Hindlimb muscle (tissue), 1 donor: Measurements from ENCODE around the gene DMC1. TPM values are rescaled to one million over a fixed set of nuclear protein-coding genes. Genes with fewer than 3 reads are reported as not detected.

ENCODE experiments used
- polyA plus RNA-seq: library from polyadenylated mRNA; unstranded; fragments of 120-200 nt; gene quantifications from one replicate; pipeline ENCODE4 v1.2.1, GENCODE V29; 2013; ENCODE audit not compliant: insufficient read length

Gene DMC1
- polyA plus RNA-seq, 1 donor, result 8.0 TPM

Other genes starting within 250 kb of the DMC1 start
- 1.6 TPM for gene KCNJ4, start 115.0 kb downstream of the DMC1 start, polyA plus RNA-seq
- gene KDELR3, start 102.1 kb downstream of the DMC1 start, polyA plus RNA-seq, result 19.3 TPM
- 329 TPM for gene DDX17, start 63.9 kb downstream of the DMC1 start, polyA plus RNA-seq
- gene FAM227A, start 86.2 kb upstream of the DMC1 start, polyA plus RNA-seq, result 0.77 TPM
- 34.4 TPM for gene CBY1, start 86.5 kb upstream of the DMC1 start, polyA plus RNA-seq
- gene TOMM22, start 111.8 kb upstream of the DMC1 start, polyA plus RNA-seq, result 89.3 TPM
- 37.2 TPM for gene JOSD1, start 130.8 kb upstream of the DMC1 start, polyA plus RNA-seq
- gene GTPBP1, start 135.8 kb upstream of the DMC1 start, polyA plus RNA-seq, result 35.8 TPM
- gene SUN2, start 185.8 kb upstream of the DMC1 start, polyA plus RNA-seq, result 59.3 TPM
- 12.2 TPM for gene DNAL4, start 224.0 kb upstream of the DMC1 start, polyA plus RNA-seq